Fibroblast of skin of right biceps (primary cell): ENCODE measurements around the gene TFAP2D.

ENCODE experiments used
- DNase-seq: peaks from one replicate; pipeline ENCODE4 v3.0.0-alpha.2; 2013

The TFAP2D gene

GRCh38 chr6:50819904-50820868, 106.9 kb downstream of the TFAP2D start:
- no peak for DNase-seq

GRCh38 chr6:50820869-50821264, 107.5 kb downstream of the TFAP2D start:
- DNase-seq = no peak

- no peak for DNase-seq
These were observed 108.2 kb downstream of the TFAP2D start for GRCh38 chr6:50821441-50822077.

DNA sequence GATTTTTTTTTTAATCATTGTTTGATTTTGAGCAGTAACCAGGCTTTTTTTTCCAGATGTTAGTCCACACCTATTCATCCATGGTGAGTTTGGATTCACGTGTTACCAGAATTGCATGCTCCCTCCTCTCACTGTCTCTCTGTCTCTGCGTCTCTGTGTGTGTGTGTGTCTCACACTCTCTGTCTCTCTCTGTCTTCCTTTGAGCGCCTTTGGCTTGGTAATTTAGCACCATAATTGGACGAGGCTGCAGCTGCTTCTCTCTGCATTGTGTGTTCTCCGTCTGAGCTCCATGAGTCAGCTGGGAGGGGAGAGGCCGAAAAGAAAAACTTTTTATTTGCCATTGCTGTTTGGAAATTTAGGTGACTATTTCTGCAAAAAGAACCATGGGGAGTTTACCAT, 108.8 kb downstream of the TFAP2D start:
- no peak for DNase-seq
